Measurements from ENCODE around the gene FBXW11. TPM values are rescaled to one million over a fixed set of nuclear protein-coding genes. Genes with fewer than 3 reads are reported as not detected.

The FBXW11 gene
- total and polyA plus RNA-seq, 2 of the 13 experiments (the other 11 are each of a cell fraction or from before 2014, with no cell fraction given): 31.7 to 53.6 TPM

DNA sequence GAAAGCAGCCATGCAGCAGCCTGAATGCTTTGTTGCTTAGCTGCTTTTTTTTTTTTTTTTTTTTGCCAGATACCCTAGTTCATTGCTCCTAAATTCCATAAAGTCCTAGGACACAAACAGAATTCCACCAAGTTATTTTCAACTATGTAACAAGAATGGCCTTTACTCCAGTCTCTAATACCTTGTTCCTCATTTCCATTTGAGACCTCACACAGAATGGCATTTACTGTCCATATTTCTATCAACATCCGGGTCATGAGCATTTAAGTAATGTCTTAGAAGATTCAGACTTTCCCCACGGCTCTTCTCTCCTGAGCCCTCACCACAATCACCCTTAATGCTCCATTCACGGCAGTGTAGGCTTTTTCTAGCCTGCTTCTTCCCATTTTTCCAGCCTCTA lies 31.7 kb upstream of the FBXW11 start (continued):
- TF ChIP-seq PRDM15 (CRISPR knock-in tag; IDR thresholded peaks at IDR 0.05) (no peak), PHF8 (CRISPR knock-in tag; IDR thresholded peaks at IDR 0.05) (no peak), ZBTB7A (CRISPR knock-in tag; IDR thresholded peaks at IDR 0.05) (no peak), NFKB2 (CRISPR knock-in tag; IDR thresholded peaks at IDR 0.05; ENCODE audit: borderline replicate concordance) (no peak), HMGA1 (CRISPR knock-in tag; conservative IDR thresholded peaks at IDR 0.05) (no peak), IRF2 (CRISPR knock-in tag; IDR thresholded peaks at IDR 0.05) (no peak), ZNF292 (CRISPR knock-in tag; IDR thresholded peaks at IDR 0.05; ENCODE audit: borderline replicate concordance, low read depth) (no peak), ZNF317 (CRISPR knock-in tag; IDR thresholded peaks at IDR 0.05) (no peak), ZNF788 (CRISPR knock-in tag; IDR thresholded peaks at IDR 0.05; ENCODE audit: borderline replicate concordance) (no peak), UBTF (CRISPR knock-in tag; IDR thresholded peaks at IDR 0.05) (no peak)

All from HepG2 (cell line).